ENCODE results near the gene DOCK11. TPM values are rescaled to one million over a fixed set of nuclear protein-coding genes. Genes with fewer than 3 reads are reported as not detected.

The DOCK11 gene
- total and polyA plus RNA-seq, 2 of the 4 experiments (the other 2 are of a cell fraction), result 3.9 to 13.1 TPM

- in situ Hi-C loops (cut with MboI; ENCODE audit: low sequenced_read_pairs) (no loop called here), dilution Hi-C loops (cut with HindIII; ENCODE audit: low sequenced_read_pairs, unreplicated experiment) (no loop called here), intact Hi-C loops (cut with micrococcal nuclease) (no loop called here)
- Histone ChIP-seq H3K9ac (ENCODE audit: low read depth, low read length) (no peak overlapping the region), H4K5ac (ENCODE audit: low read depth, low read length) (no peak overlapping the region), H3K9me3 (ENCODE audit: control insufficient read depth, insufficient read depth, low read length) (no peaks in the 10 kb centered on the region), H3K23ac (ENCODE audit: low read depth, low read length) (no peak overlapping the region), H3K4me3 (ENCODE audit: insufficient read depth, low read depth, low read length) (no peak overlapping the region), H3K79me1 (ENCODE audit: low read depth in 1 of 2, low read length in 2 of 2) (0 out of 4 replicates have a peak, but pooled peaks cover 2 to 5% of the 10 kb centered on the region in 2 experiments), H3K4me1 (ENCODE audit: control insufficient read depth, insufficient read depth, low read length) (no peaks in the 10 kb centered on the region), H2BK15ac (ENCODE audit: low read depth, low read length) (no peak overlapping the region), H4K8ac (ENCODE audit: low read depth in 2 of 2, low read length in 2 of 2) (no peak overlapping the region), H3K4me2 (ENCODE audit: low read depth, low read length) (no peak overlapping the region), H2BK5ac (ENCODE audit: low read depth, low read length, poor library complexity, severe bottlenecking) (no peak overlapping the region), H3K27ac (ENCODE audit: insufficient read depth, low read length) (no peak overlapping the region), H3K4ac (ENCODE audit: low read depth, low read length) (no peak overlapping the region), H3K36me3 (ENCODE audit: control insufficient read depth, insufficient read depth, low read length) (no peaks in the 10 kb centered on the region), H3K27me3 (ENCODE audit: control insufficient read depth, insufficient read depth, low read length) (no peaks in the 10 kb centered on the region), H2AK5ac (ENCODE audit: low read depth, low read length) (no peak overlapping the region), H2BK120ac (ENCODE audit: low read depth, low read length) (no peak overlapping the region), H3K18ac (ENCODE audit: low read depth, low read length) (no peak overlapping the region), H3K9me1 (ENCODE audit: insufficient read depth, low read length) (no peaks in the 10 kb centered on the region), H2AK9ac (replicated peaks; ENCODE audit: low read depth, low read length, poor library complexity) (no peak overlapping the region), H3K14ac (replicated peaks; ENCODE audit: low read depth, low read length) (no peak overlapping the region), H4K20me1 (ENCODE audit: insufficient read depth, low read length) (no peaks in the 10 kb centered on the region), H3K56ac (ENCODE audit: extremely low read depth, insufficient read depth, low read length) (no peak overlapping the region), H2AFZ (replicated peaks; ENCODE audit: low read length, poor library complexity) (no peak overlapping the region), H4K91ac (ENCODE audit: insufficient read depth, low read depth, low read length) (no peak overlapping the region), H2BK20ac (ENCODE audit: low read depth, low read length) (no peak overlapping the region)
- 80% methylated on average over 2 of the region's 4 CpGs; no CpG with 5 or more reads in 1 of the 2 experiments for WGBS, 2 experiments (ENCODE audit: extremely low coverage in 2 of 2, insufficient read length in 1 of 2)
- BruUV-seq (replicated peaks), result no TSS peak
- CTCF ChIA-PET, result no interaction called here
- no peak for TF ChIP-seq MXI1 (IDR thresholded peaks at IDR 0.05; ENCODE audit: borderline replicate concordance, low read depth, low read length)
- TF ChIP-seq CHD1 (IDR thresholded peaks at IDR 0.05; ENCODE audit: low read depth, low read length), result no peak
- no peak for TF ChIP-seq ELK1 (IDR thresholded peaks at IDR 0.05; ENCODE audit: borderline replicate concordance, low read depth, low read length)
- TF ChIP-seq RAD21 (IDR thresholded peaks at IDR 0.05; ENCODE audit: low read length), result no peak
- no peak for TF ChIP-seq POLR2A (IDR thresholded peaks at IDR 0.05; ENCODE audit: low read depth, low read length)
- TF ChIP-seq NFE2L2 (IDR thresholded peaks at IDR 0.05; ENCODE audit: low read depth, low read length), result no peak
- DNase-seq, result no peak
- no peak for ATAC-seq (ENCODE audit: low read depth)
- POLR2A ChIA-PET (ENCODE audit: unreplicated experiment), result no interaction called here
Measured at GRCh38 chrX:118504581-118504980, 9.0 kb downstream of the DOCK11 start.
